Thyroid gland (tissue), 4 donors: ENCODE data around the gene TSHZ2. TPM values are rescaled to one million over a fixed set of nuclear protein-coding genes. Genes with fewer than 3 reads are reported as not detected.
"Not testable (repeated sequence)": the region's sequence is repeated elsewhere in the genome, so short reads cannot be mapped to it uniquely, and the experiment has no call there.

ENCODE experiments used
- DNase-seq, 2 donors: peaks; one replicate each; pipeline ENCODE4 v3.0.0-alpha.2; 2019
- H3K27ac ChIP-seq, 3 donors: fragments of 200-600 bp; sonication (generic); 1 replicate in 2 of 3; 2 replicates in 1 of 3; pipeline ENCODE4 v1.5.1; 2016 to 2019; ENCODE audit warnings: mild to moderate bottlenecking in 1 of 3, moderate library complexity in 1 of 3
- H3K27me3 ChIP-seq: fragments of 200-600 bp; sonication (generic); one replicate; pipeline ENCODE4 v1.5.1; 2019
- H3K36me3 ChIP-seq, 2 donors: fragments of 200-600 bp; sonication (generic); one replicate each; pipeline ENCODE4 v1.5.1; 2016 to 2019
- H3K4me1 ChIP-seq, 2 donors: fragments of 200-600 bp; sonication (generic); one replicate each; pipeline ENCODE4 v1.5.1; 2017 to 2019
- H3K4me3 ChIP-seq, 3 donors: fragments of 200-600 bp; sonication (generic); replicated peaks in 1 of 3; 1 replicate in 2 of 3; 2 replicates in 1 of 3; pipeline ENCODE4 v1.5.1; 2016; ENCODE audit warnings: mild to moderate bottlenecking in 1 of 3
- H3K9me3 ChIP-seq: fragments of 200-600 bp; sonication (generic); one replicate; pipeline ENCODE4 v1.5.1; 2017
- CTCF ChIP-seq, 6 experiments: fragments of 200-600 bp in 3 of 6; fragments of 450-650 bp in 3 of 6; sonication (generic) in 3 of 6; IDR thresholded peaks; one replicate each; pipeline ENCODE4 v1.5.1; 2016 to 2019; ENCODE audit warnings: antibody characterized with exemption in 6 of 6, mild to moderate bottlenecking in 2 of 6, inconsistent platforms in 1 of 6, moderate library complexity in 1 of 6
- POLR2A ChIP-seq, 2 donors: fragments of 450-650 bp; IDR thresholded peaks; one replicate each; pipeline ENCODE4 v1.6.1; 2017; ENCODE audit warnings: antibody characterized with exemption in 2 of 2, mild to moderate bottlenecking in 2 of 2, moderate library complexity in 1 of 2
- WGBS, 2 donors: methylation state at CpG; one replicate each; pipeline ENCODE4 v1.1.5; 2017; 5-methylcytosine and 5-hydroxymethylcytosine counted together
- intact Hi-C: fragments of 100-400 bp; cut with DNase I; formaldehyde crosslinking; loops from one replicate; pipeline ENCODE4 v1.15.1; 2023
- total RNA-seq, 4 donors: library from RNA; depleted of rRNA; stranded (reverse); fragments of >200 nt; gene quantifications; one replicate each; pipeline ENCODE4 v1.2.3, GENCODE V29; 2016

Gene TSHZ2
- total RNA-seq, 4 donors from 2014 or later: 11.0 to 27.9 (median 14.0) TPM

GRCh38 chr20:53023732-53024520 lies 51.8 kb downstream of the TSHZ2 start:
- Histone ChIP-seq H3K4me3 (no peak overlapping the region), H3K9me3 (no peaks in the 10 kb centered on the region), H3K4me1 (no peaks in the 10 kb centered on the region), H3K36me3 (no peaks in the 10 kb centered on the region), H3K27me3 (no peaks in the 10 kb centered on the region), H3K27ac (no peak overlapping the region)
- 43 to 62% methylated on average over 5 of the region's 5 CpGs for WGBS, 2 donors
- intact Hi-C loops: no loop called here
- TF ChIP-seq CTCF (IDR thresholded peaks at IDR 0.05): no peak
- no peak for TF ChIP-seq POLR2A (IDR thresholded peaks at IDR 0.05)
- DNase-seq: no peak

GRCh38 chr20:53024653-53025052 lies 52.5 kb downstream of the TSHZ2 start:
- H3K36me3 ChIP-seq, H3K4me1 ChIP-seq, H3K27me3 ChIP-seq, H3K4me3 ChIP-seq, DNase-seq, intact Hi-C loops, H3K9me3 ChIP-seq, H3K27ac ChIP-seq: not testable (repeated sequence)
- 93 to 95% methylated on average over 5 of the region's 5 CpGs for WGBS, 2 donors

GRCh38 chr20:53027089-53027488 lies 54.9 kb downstream of the TSHZ2 start:
- no peak overlapping the region for H3K4me3 ChIP-seq
- DNase-seq: no peak

GRCh38 chr20:53028337-53029007 lies 56.3 kb downstream of the TSHZ2 start:
- no peak for DNase-seq
- Histone ChIP-seq H3K27ac (no peak overlapping the region), H3K27me3 (no peaks in the 10 kb centered on the region), H3K36me3 (no peaks in the 10 kb centered on the region), H3K9me3 (no peaks in the 10 kb centered on the region), H3K4me1 (no peaks in the 10 kb centered on the region), H3K4me3 (no peak overlapping the region)
- TF ChIP-seq CTCF (IDR thresholded peaks at IDR 0.05): no peak
- no peak for TF ChIP-seq POLR2A (IDR thresholded peaks at IDR 0.05)
- 89 to 91% methylated on average over 6 of the region's 6 CpGs for WGBS, 2 donors
- intact Hi-C loops: no loop called here

More at GRCh38 chr20:53027089-53027488, 54.9 kb downstream of the TSHZ2 start:
- intact Hi-C loops: no loop called here
- no peaks in the 10 kb centered on the region for H3K4me1 ChIP-seq
- no peak overlapping the region for H3K27ac ChIP-seq
- H3K27me3 ChIP-seq: no peaks in the 10 kb centered on the region
- H3K9me3 ChIP-seq: no peaks in the 10 kb centered on the region
- H3K36me3 ChIP-seq: no peaks in the 10 kb centered on the region
- no peak for TF ChIP-seq CTCF (IDR thresholded peaks at IDR 0.05)
- TF ChIP-seq POLR2A (IDR thresholded peaks at IDR 0.05): no peak

GRCh38 chr20:53030061-53030460 lies 57.9 kb downstream of the TSHZ2 start:
- DNase-seq: no peak
- Histone ChIP-seq H3K27me3 (no peaks in the 10 kb centered on the region), H3K9me3 (no peaks in the 10 kb centered on the region), H3K36me3 (no peaks in the 10 kb centered on the region), H3K4me1 (no peaks in the 10 kb centered on the region), H3K27ac (no peak overlapping the region), H3K4me3 (no peak overlapping the region)
- intact Hi-C loops: no loop called here
- 79 to 81% methylated on average over 3 of the region's 3 CpGs for WGBS, 2 donors
- TF ChIP-seq POLR2A (IDR thresholded peaks at IDR 0.05) (no peak), CTCF (IDR thresholded peaks at IDR 0.05) (no peak)
